Amniotic epithelial cell (primary cell): ENCODE data around the gene CREB3L4.
"Not testable (repeated sequence)": the region's sequence is repeated elsewhere in the genome, so short reads cannot be mapped to it uniquely, and the experiment has no call there.

Source experiments
- DNase-seq: peaks from one replicate; pipeline ENCODE4 v3.0.0-alpha.2; 2010; ENCODE audit warnings: low read depth

CREB3L4 gene

GRCh38 chr1:153985941-153986761 is 18.4 kb downstream of the CREB3L4 start, which contains the start of gene RAB13:
TSS of gene RAB13 (minus strand) at chr1:153986339. CDS start at chr1:153986236, 103 bp downstream.
- peak; percentile 83 for DNase-seq

GRCh38 chr1:153987621-153988020 is 19.9 kb downstream of the CREB3L4 start:
- no peak for DNase-seq

- DNase-seq: peak; percentile 97
These were observed 22.9 kb downstream of the CREB3L4 start, which contains the start of gene RPS27 for GRCh38 chr1:153990468-153991150. TSS of gene RPS27 (plus strand) at chr1:153990762. CDS start at chr1:153990797, 35 bp downstream.

- DNase-seq: peak; percentile 49
These were observed 23.5 kb downstream of the CREB3L4 start for GRCh38 chr1:153991151-153991630.

GRCh38 chr1:153991806-153992205 is 24.1 kb downstream of the CREB3L4 start:
- DNase-seq: no peak

- DNase-seq: no peak
These were observed 27.5 kb downstream of the CREB3L4 start for GRCh38 chr1:153995202-153995601.

- no peak for DNase-seq
These were observed 27.9 kb downstream of the CREB3L4 start for GRCh38 chr1:153995640-153996039.

GRCh38 chr1:153996882-153997281 is 29.2 kb downstream of the CREB3L4 start:
- DNase-seq: not testable (repeated sequence)

GRCh38 chr1:154000420-154000819 is 32.7 kb downstream of the CREB3L4 start:
- DNase-seq: no peak

- DNase-seq: peak; percentile 15
These were observed 38.4 kb downstream of the CREB3L4 start for GRCh38 chr1:154006136-154006535.

- no peak for DNase-seq
These were observed 44.4 kb downstream of the CREB3L4 start for GRCh38 chr1:154012129-154012528.

- DNase-seq: not testable (repeated sequence)
These were observed 44.8 kb downstream of the CREB3L4 start for GRCh38 chr1:154012543-154012942.

- DNase-seq: peak; percentile 64
These were observed 46.6 kb downstream of the CREB3L4 start for GRCh38 chr1:154014154-154014907.

GRCh38 chr1:154019269-154019668 is 51.6 kb downstream of the CREB3L4 start:
- no peak for DNase-seq

- no peak for DNase-seq
These were observed 52.2 kb downstream of the CREB3L4 start for GRCh38 chr1:154019940-154020339.
